ENCODE results near the gene CAPN10. TPM values are rescaled to one million over a fixed set of nuclear protein-coding genes. Genes with fewer than 3 reads are reported as not detected.

The CAPN10 gene
- total RNA-seq, 1 experiment from 2014 or later: 47.4 TPM

DNA sequence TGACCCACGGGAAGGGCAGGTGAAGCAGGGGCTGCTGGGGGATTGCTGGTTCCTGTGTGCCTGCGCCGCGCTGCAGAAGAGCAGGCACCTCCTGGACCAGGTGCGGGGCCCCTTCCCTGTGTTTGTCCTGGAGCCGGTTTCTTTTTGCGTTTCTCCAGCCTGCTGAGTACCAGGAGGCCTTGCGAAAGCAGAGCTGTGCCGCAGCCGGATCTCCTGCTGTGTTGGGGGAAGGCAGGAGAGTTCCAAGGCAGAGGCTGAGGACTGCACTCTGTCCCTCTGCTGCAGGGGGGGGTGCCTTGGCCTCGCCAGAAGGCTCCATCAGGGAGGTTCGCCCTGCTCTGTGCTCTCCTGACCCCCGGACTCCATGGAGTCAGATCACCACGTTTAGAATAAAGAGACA, 2.8 kb downstream of the CAPN10 start:
- peaks cover 13% of the 10 kb centered on the region for H3K79me2 ChIP-seq (ENCODE audit: insufficient read depth, low read length)
- H3K9ac ChIP-seq (ENCODE audit: extremely low read depth, insufficient read length, low read length): no peak overlapping the region
- no peak overlapping the region for H3K27ac Mint-ChIP-seq
- no peak overlapping the region for H2BK5ac ChIP-seq (ENCODE audit: insufficient read length, low read length)
- peaks cover 5% of the 10 kb centered on the region for H3K79me1 ChIP-seq (ENCODE audit: insufficient read depth, low read depth, low read length, poor library complexity, severe bottlenecking)
- no peak overlapping the region for H3K27ac ChIP-seq (ENCODE audit: insufficient read length, low read depth, low read length)
- H3K27me3 ChIP-seq (ENCODE audit: insufficient read depth, low read length): no peaks in the 10 kb centered on the region
- H3K9me3 ChIP-seq (ENCODE audit: control insufficient read depth, low read depth, low read length): no peaks in the 10 kb centered on the region
- no peak overlapping the region for H2AK5ac ChIP-seq (ENCODE audit: insufficient read length, low read length)
- peaks cover 12% of the 10 kb centered on the region for H3K4me1 ChIP-seq (ENCODE audit: insufficient read depth, low read length)
- no peak overlapping the region for H3K4me2 ChIP-seq (ENCODE audit: insufficient read depth, insufficient read length, low read length)
- no peak overlapping the region for H4K5ac ChIP-seq (ENCODE audit: insufficient read length, low read depth, low read length)
- no peak overlapping the region for H4K91ac ChIP-seq (ENCODE audit: insufficient read length, low read depth, low read length)
- H3K9me3 Mint-ChIP-seq: peaks cover 0 to 2% of the 10 kb centered on the region in 2 experiments; a peak in 1 of 5 replicates
- H2BK20ac ChIP-seq (ENCODE audit: low read depth, low read length, poor library complexity, severe bottlenecking): no peak overlapping the region
- WGBS (ENCODE audit: extremely low coverage, insufficient read length, low lambda C conversion rate): no CpG with 5 or more reads among the region's 14 CpGs
- H3K18ac ChIP-seq (ENCODE audit: insufficient read length, low read depth, low read length): no peak overlapping the region
- DNase-seq: no peak
- no peaks in the 10 kb centered on the region for H4K20me1 ChIP-seq (ENCODE audit: control insufficient read depth, insufficient read depth, insufficient read length)
- no peak overlapping the region for H2AFZ ChIP-seq (ENCODE audit: low read length)
- no peak overlapping the region for H2BK15ac ChIP-seq (ENCODE audit: low read depth, low read length)
- TF ChIP-seq, protein P1, sequence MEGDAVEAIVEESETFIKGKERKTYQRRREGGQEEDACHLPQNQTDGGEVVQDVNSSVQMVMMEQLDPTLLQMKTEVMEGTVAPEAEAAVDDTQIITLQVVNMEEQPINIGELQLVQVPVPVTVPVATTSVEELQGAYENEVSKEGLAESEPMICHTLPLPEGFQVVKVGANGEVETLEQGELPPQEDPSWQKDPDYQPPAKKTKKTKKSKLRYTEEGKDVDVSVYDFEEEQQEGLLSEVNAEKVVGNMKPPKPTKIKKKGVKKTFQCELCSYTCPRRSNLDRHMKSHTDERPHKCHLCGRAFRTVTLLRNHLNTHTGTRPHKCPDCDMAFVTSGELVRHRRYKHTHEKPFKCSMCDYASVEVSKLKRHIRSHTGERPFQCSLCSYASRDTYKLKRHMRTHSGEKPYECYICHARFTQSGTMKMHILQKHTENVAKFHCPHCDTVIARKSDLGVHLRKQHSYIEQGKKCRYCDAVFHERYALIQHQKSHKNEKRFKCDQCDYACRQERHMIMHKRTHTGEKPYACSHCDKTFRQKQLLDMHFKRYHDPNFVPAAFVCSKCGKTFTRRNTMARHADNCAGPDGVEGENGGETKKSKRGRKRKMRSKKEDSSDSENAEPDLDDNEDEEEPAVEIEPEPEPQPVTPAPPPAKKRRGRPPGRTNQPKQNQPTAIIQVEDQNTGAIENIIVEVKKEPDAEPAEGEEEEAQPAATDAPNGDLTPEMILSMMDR (conservative IDR thresholded peaks at IDR 0.05): no peak
- H3K23me2 ChIP-seq (ENCODE audit: insufficient read length, low read depth, low read length, poor library complexity, severe bottlenecking): peaks cover 14% of the 10 kb centered on the region
- no peak overlapping the region for H4K8ac ChIP-seq (replicated peaks; ENCODE audit: insufficient read length, low read depth, low read length)
- peaks cover 21 to 26% of the 10 kb centered on the region in 2 experiments for H3K4me1 Mint-ChIP-seq
- H3K23ac ChIP-seq (ENCODE audit: insufficient read length, low read depth, low read length): no peak overlapping the region
- H3K4ac ChIP-seq (ENCODE audit: low read depth, low read length): no peak overlapping the region
- no peak overlapping the region for H3T11ph ChIP-seq (ENCODE audit: low read length)
- H3K36me3 Mint-ChIP-seq (ENCODE audit: insufficient read depth in 1 of 3, low read depth in 3 of 3): peaks cover 12 to 30% (median 12%) of the 10 kb centered on the region in 3 experiments
- no peak overlapping the region for H2BK12ac ChIP-seq (ENCODE audit: insufficient read length, low read depth, low read length)
- H2BK120ac ChIP-seq (ENCODE audit: low read depth, low read length, poor library complexity, severe bottlenecking): no peak overlapping the region
- no peak overlapping the region for H3K56ac ChIP-seq (ENCODE audit: insufficient read length, low read depth, low read length)
- H3K27me3 Mint-ChIP-seq (ENCODE audit: low read depth): no peaks in the 10 kb centered on the region; the same call in 1 of the 2 replicates
- no peak overlapping the region for H3K14ac ChIP-seq (ENCODE audit: insufficient read depth, low read length)
- no peak overlapping the region for H3K4me3 Mint-ChIP-seq
